Fibroblast of peridontal ligament (primary cell): ENCODE measurements around the gene RPS27L.
A peak's percentile ranks its signal among the peaks of the same experiment; 100 is the strongest.
"Not testable (repeated sequence)": the region's sequence is repeated elsewhere in the genome, so short reads cannot be mapped to it uniquely, and the experiment has no call there.

Source experiments
- DNase-seq: peaks from one replicate; pipeline ENCODE4 v3.0.0-alpha.2; 2010; ENCODE audit errors: extremely low read depth

The RPS27L gene

DNA sequence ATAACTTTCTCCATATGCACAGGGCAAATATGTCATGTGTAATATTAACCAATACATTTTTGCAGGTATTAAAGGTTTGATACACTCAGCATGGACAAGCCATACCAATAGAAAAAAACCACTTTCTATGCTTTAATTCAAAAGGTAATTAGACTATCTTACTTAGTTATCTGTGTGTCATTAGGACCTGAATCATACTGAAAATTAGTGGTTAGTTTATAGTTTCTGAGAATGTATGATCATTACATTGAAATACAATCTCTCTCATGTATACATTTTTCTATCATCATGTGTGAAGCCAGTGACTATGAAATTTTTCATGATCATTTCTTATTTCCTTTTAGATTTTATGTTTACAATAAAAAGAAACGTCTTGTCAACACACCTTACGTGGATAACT, 16.3 kb downstream of the RPS27L start:
- no peak for DNase-seq

DNA sequence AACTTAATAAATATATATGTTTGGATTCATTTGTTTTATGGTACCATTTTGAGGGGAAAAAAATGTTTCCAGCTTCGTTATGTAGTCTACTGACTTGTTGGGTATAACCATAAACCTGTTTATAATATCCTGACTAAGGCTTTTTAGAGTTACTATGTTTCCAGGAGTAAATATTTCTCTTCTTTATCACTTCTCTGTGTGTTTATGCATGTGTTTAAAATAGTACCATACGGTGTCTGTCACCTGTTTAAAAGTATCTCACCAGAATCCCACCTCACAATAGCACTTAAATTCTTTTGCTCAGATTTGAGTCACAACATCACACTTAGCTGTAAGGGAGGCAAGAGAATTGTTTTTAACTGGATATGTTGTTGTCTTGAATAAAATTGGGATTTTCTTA, 20.5 kb downstream of the RPS27L start:
- no peak for DNase-seq

DNA sequence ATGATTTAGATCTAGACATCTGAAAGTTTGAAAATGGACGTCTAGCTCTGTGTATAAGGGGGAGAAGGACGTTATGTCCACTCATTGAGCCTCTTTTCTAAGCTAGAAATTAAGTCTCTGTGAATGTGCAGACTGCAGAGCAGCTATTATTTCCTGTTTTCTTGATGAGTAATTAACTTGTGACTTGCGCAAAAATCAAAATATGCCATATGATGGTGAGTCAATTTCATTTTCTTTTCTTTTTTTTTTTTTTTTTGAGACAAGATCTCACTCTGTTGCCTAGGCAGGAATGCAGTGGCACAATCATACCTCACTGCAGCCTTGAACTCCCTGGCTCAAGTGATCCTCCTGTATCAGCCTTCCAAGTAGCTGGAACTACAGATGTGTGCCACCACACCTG, 21.5 kb downstream of the RPS27L start:
- DNase-seq, result peak; percentile 88

DNA sequence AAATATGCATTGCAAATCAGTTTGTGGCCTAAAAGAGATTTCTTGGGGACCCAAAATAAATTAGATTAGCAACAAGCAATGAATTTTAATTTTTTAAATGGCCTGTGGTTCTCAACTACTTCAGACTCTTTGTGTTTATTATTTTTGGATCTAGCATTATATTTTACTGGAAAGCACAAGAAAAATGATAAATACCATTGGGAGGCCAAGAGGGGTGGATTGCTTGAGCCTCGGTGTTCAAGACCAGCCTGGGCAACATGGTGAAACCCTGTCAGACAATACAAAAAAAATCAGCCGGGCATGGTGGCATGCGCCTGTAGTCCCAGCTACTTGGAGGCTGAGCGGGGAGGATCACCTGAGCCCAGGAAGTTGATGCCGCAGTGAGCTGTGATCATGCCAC, 22.0 kb downstream of the RPS27L start:
- peak; percentile 65 for DNase-seq

DNA sequence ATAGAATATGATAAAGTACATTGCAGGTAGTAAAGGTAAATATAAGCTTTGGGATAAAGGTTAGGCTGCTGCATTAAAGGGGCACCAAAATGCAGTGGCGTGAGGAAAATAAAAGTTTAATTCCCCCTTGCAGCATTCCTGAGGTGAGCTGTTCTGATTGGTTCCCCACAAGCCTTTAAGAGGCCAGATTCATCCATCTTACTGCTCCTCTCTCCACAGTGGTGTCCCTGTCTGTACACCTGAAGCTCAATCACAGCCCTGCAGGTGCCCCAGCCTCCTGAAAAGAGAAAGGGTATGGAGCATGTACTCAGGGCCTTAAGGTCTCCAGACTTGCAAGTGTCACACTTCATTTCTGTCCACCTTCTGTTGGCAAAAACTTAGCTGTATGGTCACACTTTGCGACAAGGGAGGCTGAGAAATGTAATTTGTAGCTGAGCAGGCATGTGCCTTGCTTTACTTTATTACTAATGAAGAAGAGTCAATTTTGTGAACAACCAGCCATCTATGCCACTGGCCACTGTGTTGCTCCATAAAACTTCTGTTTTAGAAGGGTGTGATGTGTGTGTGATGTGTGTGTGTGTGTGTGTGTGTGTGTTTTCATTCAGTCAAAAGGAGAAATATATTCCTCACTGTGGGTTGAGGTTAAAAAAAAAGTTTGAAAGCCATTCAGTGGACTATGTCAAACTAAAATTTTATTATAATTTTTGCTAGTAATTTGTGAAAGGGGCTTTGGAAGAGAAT, 22.9 kb downstream of the RPS27L start:
- DNase-seq, result no peak

DNA sequence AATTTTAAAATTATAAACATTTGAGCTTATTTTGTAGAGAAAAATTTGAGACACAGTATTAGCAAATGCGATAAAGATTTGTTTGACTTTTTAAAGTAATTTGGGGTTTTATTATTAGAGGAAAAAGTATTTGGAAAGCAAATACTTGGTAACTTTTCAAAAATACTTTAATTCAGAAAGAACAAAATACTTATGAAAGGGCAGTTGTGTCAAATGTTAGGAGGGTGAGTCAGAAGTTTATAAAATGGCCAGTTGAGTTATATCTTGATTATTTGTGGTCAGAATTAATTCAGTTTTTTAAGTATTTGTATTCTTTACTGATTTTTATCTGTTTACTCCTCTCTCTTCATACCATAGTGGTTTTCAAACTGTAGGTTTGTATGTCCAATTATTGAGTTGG, 23.5 kb downstream of the RPS27L start:
- DNase-seq, result peak; percentile 53

DNA sequence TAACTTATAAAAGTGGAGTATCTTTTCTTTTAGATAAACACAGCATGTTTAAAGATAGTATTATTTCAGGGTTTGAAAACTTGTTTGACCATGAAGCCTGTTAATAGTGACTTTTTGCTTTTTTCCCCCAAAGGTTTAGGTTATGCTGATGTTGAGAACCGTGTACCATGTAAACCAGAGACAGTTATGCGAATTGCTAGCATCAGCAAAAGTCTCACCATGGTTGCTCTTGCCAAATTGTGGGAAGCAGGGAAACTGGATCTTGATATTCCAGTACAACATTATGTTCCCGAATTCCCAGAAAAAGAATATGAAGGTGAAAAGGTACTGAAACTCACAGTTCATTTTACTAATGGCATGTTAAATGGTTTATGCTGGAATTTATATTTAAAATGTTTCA, 30.6 kb downstream of the RPS27L start:
- no peak for DNase-seq

DNA sequence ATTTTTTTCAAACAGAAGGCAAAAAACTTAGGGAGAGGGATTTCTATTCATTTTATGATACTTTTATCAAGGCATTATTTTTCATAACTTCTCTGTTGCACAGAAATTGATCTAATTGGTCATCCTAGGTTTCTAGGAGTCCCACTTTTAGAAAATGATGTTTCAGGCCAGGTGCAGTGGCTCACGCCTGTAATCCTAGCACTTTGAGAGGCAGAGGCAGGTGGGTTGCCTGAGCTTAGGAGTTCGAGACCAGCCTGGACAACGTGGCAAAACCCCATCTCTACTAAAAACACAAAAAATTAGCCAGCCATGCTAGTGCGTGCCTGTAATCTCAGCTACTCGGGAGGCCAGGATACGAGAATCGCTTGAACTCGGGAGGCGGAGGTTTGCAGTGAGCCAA, 32.8 kb downstream of the RPS27L start:
- no peak for DNase-seq

DNA sequence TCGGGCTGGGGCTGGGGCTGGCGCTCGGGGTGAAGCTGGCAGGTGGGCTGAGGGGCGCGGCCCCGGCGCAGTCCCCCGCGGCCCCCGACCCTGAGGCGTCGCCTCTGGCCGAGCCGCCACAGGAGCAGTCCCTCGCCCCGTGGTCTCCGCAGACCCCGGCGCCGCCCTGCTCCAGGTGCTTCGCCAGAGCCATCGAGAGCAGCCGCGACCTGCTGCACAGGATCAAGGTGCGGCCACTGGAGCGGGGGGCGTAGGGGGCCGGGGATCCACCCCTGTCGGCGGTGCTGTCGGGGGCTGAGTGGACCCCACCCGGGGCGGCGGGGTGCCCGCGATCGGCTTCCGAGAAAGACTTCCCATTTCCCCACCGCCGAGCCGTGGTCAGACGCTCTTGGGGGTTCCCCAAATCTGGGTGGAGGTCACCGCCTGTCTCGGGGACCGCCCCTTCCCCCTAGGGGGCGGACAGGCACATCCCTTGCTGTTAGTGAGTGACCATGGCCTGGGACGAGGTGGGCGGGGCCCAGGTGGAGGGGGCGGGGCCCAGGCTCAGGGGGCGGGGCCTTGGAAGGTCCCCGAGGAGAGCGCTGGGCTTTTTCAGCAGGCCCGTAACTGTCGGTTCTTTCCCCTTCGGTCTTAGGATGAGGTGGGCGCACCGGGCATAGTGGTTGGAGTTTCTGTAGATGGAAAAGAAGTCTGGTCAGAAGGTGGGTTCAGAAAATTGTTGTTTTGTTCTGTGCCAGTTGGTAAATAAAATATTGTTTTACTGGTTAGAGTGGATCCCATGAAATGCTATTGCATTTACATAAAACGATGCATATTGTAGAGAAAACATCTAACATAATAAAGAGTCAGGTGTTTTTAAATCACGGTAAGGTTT, 35.0 kb downstream of the RPS27L start:
- DNase-seq, result peak; percentile 54

DNA sequence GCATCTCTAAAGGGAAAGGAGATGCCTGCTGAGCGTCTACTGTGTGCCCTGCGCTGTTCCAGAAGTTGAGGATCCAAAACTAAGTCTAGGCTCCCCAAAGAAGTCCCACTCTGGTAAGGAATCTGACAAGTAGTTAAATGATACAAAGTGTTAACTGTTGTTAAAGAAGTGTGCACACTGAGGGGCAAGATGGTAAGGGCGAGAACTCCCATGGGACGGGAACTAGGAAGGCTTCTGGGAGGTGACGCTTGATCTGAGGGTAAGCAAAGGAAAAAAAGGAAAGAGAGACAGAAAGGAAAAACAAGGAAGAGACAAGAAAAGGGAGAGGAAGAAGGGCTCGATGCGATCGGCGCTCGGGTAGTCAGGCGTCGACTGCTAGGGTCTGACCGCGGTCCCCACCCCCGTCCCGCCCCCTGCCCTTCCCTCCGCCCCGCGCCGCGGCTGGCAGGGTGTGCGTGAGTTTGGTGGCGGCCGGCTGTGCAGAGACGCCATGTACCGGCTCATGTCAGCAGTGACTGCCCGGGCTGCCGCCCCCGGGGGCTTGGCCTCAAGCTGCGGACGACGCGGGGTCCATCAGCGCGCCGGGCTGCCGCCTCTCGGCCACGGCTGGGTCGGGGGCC, 35.8 kb downstream of the RPS27L start, which contains the start of gene LACTB:
LACTB (plus strand) TSS at position 480 of the 620 bp plus-strand sequence; CDS start at position 491, 11 bp downstream.
- DNase-seq, result peak; percentile 86

DNA sequence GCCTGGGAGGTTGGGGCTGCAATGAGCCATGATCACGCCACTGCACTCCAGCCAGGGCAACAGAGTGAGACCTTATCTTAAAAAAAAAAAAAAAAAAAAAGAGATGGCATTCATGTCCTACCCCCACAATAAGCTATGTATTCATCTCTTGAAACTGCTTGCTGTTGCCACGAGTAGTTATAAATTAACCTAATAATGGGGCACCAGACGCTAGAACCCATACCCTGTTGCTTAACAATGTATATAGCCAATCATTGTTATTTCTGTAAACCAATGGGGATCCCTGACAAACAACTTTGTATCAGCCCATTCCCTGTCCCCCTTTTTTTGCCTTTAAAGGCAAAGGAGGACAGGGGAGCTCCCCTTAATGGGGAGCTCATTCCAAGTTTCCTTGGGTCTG, 38.4 kb downstream of the RPS27L start:
- DNase-seq, result no peak

DNA sequence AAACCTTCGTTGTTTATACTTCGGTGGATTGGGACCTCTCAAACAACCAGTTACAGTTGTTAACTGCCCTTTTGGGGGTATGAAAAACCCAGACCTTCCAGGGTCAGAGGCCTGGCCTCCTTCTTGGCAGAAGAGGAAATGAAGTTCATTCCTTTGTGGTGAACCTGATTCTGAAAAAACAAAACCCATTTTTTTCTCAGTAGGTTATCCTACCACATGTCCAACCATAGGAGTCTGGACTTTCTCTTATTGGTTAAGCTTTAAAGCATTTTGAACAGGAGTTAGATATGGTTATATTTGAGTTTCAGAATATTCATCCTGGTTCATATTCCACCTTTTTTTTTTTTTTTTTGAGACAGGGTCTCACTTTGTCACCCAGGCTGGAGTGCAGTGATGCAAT, 42.8 kb downstream of the RPS27L start:
- no peak for DNase-seq

DNA sequence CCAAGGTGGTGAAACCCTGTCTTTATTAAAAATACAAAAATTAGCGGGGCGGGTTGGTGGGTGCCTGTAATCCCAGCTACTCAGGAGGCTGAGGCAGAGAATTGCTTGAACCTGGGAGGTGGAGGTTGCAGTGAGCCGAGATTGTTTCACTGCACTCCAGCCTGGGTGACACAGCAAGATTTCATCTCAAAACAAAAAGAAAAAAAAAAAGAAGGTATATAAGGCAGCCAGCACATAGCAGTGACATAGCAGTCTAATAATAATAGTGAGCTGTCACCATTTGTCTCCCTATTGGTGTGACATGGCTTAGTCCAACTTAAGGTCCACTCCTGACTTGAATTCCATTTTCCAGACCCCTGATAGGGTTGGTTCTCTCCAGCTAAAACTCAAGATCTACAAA, 44.4 kb downstream of the RPS27L start:
- DNase-seq, result no peak

DNA sequence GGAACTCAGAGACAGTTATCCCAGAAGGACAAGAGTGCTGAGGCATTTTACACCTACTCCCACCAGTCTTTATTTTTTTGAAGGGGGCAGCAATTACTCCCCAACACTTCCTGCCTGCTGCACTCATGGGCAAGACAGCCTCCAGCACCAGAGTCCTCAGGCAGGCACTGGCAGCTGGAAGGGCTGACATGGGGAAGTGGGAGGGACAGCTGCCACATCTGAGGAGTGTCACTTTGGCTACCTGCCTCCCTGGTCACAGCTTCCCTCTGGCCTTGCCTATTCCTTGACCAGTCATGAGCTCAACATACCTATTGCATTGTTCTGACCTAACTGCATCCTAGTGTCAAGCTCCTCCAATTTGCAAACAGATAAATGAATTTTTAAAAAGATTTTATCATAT, 45.8 kb downstream of the RPS27L start:
- DNase-seq, result no peak

DNA sequence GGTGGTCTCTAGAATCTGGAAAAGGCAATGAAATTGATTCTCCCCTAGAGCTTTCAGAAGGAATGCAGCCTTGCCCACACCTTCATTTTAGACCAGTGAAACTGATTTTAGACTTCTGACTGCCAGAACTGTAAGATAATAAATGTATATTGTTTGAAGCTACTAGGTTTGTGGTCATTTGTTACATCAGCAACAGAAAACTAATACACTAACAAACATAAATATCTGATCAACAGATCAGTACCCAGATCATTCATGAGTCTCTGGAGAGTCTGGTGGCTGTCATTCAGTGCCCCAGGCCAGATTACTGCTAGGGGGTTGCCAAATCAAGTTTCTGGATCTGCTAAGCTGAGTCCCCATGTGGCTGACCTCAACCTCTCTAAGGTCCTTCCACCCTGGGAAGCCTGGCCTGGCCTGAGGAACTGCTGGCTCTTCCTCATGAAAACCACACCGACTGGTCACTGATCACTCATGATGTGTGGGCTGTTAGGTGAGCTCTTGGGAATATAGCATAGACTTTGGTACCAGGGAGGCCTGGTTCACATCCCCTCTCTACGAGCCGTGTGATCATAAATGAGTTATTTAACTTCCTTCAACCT, 46.8 kb downstream of the RPS27L start:
- no peak for DNase-seq

DNA sequence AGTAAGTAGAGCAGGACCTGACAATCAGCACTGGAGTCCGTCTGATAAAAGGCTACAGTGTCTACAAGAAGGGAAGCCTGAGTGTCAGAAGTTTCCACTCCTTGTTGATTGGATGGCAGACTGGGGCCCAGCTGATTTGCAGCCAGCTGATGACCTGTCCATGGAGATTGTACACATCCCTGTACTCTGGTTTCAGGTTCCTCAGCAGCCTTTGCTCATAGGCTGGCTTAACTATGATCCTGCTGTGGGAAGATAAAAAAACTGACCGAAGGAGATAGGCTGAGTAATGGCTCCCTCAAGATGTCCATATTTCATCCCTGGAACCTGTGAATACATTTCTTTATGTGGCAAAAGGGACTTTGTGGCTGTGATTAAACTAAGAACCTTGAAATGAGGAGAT, 47.4 kb downstream of the RPS27L start:
- DNase-seq, result no peak

DNA sequence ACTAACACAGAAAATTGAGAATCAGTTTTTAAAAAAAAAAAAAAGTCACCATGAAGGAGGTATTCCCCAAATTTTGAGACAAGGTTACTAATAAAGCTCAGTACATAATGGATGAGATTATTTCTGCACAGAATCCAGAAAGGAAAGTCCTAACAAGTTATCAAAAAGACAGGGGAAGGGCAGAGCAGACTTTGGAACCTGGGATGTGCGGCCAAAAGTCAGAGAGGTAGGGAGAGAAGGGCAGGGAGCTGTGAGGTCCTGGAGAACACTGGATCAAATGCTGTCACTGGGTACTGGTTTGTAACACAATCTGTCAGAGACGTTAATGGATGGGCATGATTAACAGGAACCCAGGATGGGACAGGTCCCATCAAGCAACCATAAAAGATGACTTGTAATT, 47.8 kb downstream of the RPS27L start:
- no peak for DNase-seq

DNA sequence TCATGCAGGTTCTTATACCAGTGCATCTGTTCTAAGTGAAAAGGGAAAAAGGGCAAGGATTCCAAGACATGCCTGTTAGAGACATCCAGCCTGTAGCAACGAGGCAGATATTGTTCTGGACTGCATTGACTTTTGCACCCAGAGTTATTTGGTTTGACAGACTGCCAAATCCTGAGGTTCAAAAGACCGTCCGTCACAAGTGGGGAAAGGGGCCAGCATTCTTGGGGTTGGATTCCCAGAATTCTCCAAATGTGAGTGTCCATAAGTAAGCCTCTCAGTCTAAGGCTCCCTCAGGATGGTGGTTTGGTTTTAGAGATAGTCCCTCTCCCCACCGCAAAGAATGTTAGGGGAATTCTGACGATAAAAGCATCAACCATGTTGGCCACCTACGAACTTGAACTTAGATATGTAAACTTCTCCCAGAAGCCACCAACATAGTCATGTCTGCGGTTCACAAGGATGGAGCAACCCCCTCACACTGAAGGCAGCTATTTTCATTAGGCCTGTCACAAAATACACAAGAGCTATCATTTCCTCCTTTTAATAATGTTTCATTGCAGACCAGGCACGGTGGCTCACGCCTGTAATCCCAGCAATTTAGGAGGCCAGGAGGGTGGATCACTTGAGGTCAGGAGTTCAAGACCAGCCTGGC, 49.3 kb downstream of the RPS27L start:
- peak; percentile 100 for DNase-seq

DNA sequence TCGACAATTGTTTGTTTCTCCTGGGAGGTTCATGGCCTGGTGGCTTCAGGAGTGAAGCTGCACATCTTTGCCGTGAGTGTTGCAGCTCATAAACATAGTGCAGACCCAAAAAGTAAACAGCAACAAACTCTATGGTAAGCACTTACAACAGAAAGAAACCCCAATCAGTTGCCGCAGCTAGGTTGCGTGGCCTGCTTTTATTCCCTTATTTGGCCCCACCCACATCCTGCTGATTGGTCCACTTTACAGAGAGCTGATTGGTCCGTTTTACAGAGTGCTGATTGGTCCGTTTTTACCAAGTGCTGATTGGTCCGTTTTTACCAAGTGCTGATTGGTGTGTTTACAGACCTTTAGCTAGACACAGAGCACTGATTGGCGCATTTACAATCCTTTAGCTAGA, 51.9 kb downstream of the RPS27L start:
- not testable (repeated sequence) for DNase-seq

DNA sequence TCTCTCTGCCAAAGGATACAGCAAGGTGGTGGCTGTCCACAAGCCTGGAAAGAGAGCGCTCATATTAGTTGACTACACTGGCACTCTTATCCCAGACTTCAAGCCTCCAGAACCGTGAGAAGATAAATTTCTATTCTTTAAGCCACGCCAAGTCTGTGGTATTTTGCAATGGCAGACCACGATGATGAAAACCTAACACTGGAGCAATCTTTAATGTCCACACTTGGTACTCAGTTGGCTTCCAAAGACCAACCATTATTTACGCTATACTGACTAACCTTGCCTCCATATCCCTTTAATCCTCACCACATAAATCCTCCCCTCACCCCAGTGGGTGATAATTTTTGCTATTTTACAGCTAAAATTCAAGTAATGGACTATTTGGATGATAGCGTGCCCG, 52.5 kb downstream of the RPS27L start:
- peak; percentile 93 for DNase-seq

DNA sequence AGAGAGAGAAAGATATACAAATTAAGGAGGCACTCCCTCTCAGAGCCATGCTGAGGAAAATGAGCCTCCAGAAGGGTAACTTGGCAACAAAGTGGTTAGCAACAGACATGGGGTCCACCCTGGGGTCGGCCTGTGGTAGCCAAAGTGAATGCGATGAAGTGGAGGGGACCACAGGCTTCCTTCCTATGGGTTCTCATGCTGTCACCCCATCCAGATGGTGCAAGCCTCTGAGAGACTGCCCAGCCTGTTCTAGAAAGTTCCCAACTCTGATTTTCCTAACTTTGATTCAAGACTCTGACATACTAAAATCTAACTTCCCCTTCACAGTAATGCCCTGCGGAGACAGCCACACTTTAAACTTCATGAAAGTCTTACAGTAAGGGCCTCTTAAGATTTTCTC, 53.9 kb downstream of the RPS27L start:
- DNase-seq, result no peak

DNA sequence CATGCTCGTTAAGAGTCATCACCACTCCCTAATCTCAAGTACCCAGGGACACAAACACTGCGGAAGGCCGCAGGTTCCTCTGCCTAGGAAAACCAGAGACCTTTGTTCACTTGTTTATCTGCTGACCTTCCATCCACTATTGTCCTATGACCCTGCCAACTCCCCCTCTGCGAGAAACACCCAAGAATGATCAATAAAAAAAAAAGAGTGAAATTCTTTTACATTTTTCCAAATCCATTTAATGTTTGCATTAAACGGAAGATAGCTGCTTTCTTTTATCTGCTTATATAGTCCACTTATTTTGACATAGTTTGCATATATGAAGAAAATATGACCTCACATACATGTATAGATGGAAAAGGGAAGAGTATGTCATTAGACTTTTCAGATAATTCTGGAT, 57.7 kb downstream of the RPS27L start:
- DNase-seq, result not testable (repeated sequence)
